ENCODE results near the gene ANK2.
A peak's percentile ranks its signal among the peaks of the same experiment; 100 is the strongest.

ANK2 gene

GRCh38 chr4:113344100-113344499 lies 294.6 kb downstream of the ANK2 start:
- no peak for DNase-seq (ENCODE audit: low read depth)

GRCh38 chr4:113347245-113347644 lies 297.8 kb downstream of the ANK2 start:
- no peak for DNase-seq (ENCODE audit: low read depth)

GRCh38 chr4:113349430-113349829 lies 300.0 kb downstream of the ANK2 start:
- DNase-seq (ENCODE audit: low read depth) = no peak

GRCh38 chr4:113350576-113350975 lies 301.1 kb downstream of the ANK2 start:
- DNase-seq (ENCODE audit: low read depth) = no peak

- peak; percentile 81 for DNase-seq (ENCODE audit: low read depth)
Observed at GRCh38 chr4:113355550-113356371, 306.3 kb downstream of the ANK2 start.

GRCh38 chr4:113356453-113356852 lies 307.0 kb downstream of the ANK2 start:
- no peak for DNase-seq (ENCODE audit: low read depth)

- DNase-seq (ENCODE audit: low read depth) = no peak
Observed at GRCh38 chr4:113358784-113359183, 309.3 kb downstream of the ANK2 start.

- no peak for DNase-seq (ENCODE audit: low read depth)
Observed at GRCh38 chr4:113365377-113365776, 315.9 kb downstream of the ANK2 start.

- peak; percentile 59 for DNase-seq (ENCODE audit: low read depth)
Observed at GRCh38 chr4:113368056-113368455, 318.6 kb downstream of the ANK2 start.

- DNase-seq (ENCODE audit: low read depth) = no peak
Observed at GRCh38 chr4:113371111-113371510, 321.7 kb downstream of the ANK2 start.

- DNase-seq (ENCODE audit: low read depth) = no peak
Observed at GRCh38 chr4:113375964-113376666, 326.7 kb downstream of the ANK2 start.

GRCh38 chr4:113378836-113379235 lies 329.4 kb downstream of the ANK2 start:
- DNase-seq (ENCODE audit: low read depth) = no peak

- DNase-seq (ENCODE audit: low read depth) = peak; percentile 31
Observed at GRCh38 chr4:113382704-113383103, 333.3 kb downstream of the ANK2 start.

- peak; percentile 94 for DNase-seq (ENCODE audit: low read depth)
Observed at GRCh38 chr4:113383111-113383785, 333.8 kb downstream of the ANK2 start.

- DNase-seq (ENCODE audit: low read depth) = peak; percentile 51
Observed at GRCh38 chr4:113384600-113384999, 335.1 kb downstream of the ANK2 start.

GRCh38 chr4:113385281-113385899 lies 335.9 kb downstream of the ANK2 start:
- DNase-seq (ENCODE audit: low read depth) = no peak

- no peak for DNase-seq (ENCODE audit: low read depth)
Observed at GRCh38 chr4:113389160-113389559, 339.7 kb downstream of the ANK2 start.

- DNase-seq (ENCODE audit: low read depth) = no peak
Observed at GRCh38 chr4:113390850-113391249, 341.4 kb downstream of the ANK2 start.

- no peak for DNase-seq (ENCODE audit: low read depth)
Observed at GRCh38 chr4:113394108-113394729, 344.8 kb downstream of the ANK2 start.

- DNase-seq (ENCODE audit: low read depth) = peak; percentile 80
Observed at GRCh38 chr4:113394730-113395530, 345.5 kb downstream of the ANK2 start.

- peak; percentile 95 for DNase-seq (ENCODE audit: low read depth)
Observed at GRCh38 chr4:113397114-113397701, 347.8 kb downstream of the ANK2 start.
